Right hindlimb (tissue), 1 donor: ENCODE results near the gene KCNIP1.

ENCODE experiments used
- DNase-seq: peaks from one replicate; pipeline ENCODE4 v3.0.0-alpha.2; 2018

KCNIP1 gene

GRCh38 chr5:170631466-170632195 lies 127.8 kb downstream of the KCNIP1 start:
- DNase-seq = peak; percentile 64

GRCh38 chr5:170632266-170632984 lies 128.6 kb downstream of the KCNIP1 start:
- DNase-seq = no peak

DNA sequence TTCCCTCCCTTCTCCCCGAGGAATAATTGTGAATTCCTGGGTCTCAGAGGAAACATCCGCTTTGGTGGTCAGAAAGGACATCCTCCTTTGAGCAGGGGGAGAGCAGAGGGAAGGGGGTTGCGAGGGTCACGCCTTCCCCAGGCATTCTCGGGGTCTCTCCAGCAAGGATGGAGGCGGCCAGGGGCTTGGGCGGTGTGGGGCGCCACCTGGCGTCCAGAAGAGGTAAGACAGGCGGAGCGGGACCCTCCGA lies 129.1 kb downstream of the KCNIP1 start:
- peak; percentile 90 for DNase-seq

DNA sequence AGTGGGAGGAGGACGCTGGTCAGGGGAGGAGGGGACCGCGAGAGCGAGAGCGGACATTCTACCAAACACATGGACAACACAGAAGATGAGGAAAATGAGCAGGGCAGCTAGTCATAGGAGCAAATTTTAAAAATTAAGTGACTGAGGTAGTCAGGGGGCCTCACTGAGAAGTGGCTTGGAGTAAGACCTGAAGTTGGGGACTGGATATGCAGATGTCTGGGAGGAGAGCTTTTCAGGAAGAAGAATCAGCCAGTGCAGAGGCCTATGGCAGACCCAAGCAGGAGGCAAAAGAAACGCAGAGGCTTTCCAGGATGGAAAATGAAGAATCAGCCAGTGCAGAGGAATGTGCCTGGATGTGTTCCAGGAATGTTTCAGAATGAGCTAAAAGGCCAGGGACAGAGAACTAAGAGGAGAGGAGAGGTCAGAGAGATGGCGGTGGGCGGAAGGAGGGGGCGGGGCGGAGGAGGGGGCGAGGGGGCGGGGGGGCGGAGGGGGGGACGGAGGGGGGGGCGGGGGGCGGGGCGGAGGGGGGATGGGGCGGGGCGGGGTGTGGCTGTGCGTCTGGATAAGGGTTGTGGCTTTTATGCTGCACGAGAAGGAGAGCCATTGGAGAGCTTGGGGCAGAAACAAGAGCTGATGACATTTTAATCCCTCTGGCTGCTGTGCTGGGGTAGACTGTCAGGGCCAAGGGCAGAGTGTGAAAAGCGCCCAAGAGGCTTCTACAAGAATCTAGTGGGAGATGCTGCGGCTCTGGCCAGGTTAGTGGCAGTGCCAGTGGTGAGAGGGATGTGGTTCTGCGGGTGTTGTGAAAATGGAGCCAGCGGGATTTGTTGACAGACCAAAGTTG lies 129.6 kb downstream of the KCNIP1 start:
- DNase-seq = peak; percentile 89

GRCh38 chr5:170634256-170634990 lies 130.6 kb downstream of the KCNIP1 start:
- DNase-seq = no peak

GRCh38 chr5:170635706-170636105 lies 131.9 kb downstream of the KCNIP1 start:
- DNase-seq = no peak

DNA sequence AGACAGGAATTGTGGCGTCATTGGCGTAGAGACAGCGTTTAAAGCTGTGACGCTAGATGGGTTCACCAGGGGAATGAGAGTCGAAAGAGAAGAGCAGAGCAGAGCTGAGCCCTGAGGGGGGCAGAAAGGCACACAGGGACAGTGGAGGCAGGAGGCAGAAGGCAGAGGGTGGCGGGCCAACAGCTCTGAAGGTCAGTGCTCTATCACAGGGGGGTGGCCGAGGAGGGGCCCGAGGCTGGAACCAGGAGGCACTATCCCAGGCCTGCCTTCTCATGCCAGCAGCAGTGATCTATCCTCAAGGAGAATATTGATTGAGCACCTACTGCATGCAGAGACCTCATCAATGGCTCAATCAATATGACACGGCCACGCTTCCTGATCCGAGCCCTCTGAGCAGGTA lies 132.4 kb downstream of the KCNIP1 start:
- DNase-seq = no peak

GRCh38 chr5:170636801-170637477 lies 133.1 kb downstream of the KCNIP1 start:
- no peak for DNase-seq

- DNase-seq = no peak
Measured at GRCh38 chr5:170638051-170638450, 134.2 kb downstream of the KCNIP1 start.

DNA sequence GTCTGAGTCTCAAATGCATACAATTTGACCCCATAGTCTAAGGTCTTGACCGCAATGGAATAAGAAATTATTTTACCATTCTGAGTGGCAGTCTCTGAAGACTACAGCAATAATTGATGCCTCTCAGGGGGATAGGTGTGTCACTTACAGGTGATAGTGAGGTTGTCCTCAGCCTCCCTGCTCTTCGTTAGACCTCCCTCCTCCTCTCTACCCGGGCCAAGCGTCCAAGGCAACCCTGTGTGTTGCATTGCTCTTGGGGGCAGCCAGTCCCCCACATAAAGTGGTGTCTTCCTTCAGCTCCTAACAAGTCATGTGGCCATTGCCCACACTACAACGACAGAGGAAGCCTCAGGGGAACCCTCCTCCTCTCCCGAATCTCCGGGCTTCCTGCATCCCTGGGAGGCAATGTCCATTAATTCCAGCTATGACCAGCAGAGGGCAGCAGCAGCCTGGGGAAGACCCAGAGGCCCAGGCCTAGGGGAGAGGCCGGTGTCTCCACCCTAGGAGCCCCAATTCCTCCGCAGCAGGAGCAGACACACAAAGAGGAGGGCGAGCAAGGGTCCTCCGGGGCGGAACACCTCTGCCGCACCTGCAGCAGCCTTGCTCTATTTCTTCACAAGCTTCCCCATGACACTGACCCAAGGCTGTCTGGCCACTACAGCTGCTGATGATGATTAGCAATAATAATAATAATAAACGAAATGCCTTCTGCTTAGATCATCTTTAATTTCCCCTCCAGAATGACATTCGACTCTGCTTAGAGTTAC lies 134.8 kb downstream of the KCNIP1 start:
- peak; percentile 63 for DNase-seq

DNA sequence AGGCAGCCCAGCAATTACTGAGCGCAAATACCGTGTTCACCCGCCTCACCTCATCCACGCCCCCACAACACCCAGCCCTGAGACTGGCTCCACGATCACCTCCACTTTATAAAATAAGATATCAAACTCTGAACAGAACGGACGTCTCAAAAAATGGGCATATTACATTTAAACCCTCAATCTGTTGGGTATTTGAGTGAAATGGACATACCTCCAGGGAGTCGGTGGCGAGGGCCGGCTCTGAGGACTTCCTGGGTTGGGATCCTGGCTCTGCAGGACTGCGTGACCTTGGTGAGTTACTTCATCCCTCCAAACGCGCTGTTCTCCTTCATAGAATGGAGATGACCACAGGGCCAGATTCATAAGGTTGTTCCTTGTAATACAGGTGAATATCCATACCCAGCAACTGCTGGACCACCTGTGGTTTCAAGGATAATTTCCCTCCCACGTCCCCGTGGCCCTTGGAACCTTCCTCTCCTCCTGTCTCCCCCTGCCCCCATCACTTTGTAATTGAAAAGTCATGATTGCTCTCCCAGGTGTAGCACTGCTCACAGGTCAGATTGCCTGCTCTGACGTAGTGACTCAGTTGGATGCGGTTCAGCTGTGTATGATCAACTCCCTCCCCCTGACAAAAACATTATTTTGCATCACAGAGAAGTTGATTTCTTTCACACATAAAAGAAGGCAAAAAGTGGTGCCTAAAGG lies 135.6 kb downstream of the KCNIP1 start:
- no peak for DNase-seq

DNA sequence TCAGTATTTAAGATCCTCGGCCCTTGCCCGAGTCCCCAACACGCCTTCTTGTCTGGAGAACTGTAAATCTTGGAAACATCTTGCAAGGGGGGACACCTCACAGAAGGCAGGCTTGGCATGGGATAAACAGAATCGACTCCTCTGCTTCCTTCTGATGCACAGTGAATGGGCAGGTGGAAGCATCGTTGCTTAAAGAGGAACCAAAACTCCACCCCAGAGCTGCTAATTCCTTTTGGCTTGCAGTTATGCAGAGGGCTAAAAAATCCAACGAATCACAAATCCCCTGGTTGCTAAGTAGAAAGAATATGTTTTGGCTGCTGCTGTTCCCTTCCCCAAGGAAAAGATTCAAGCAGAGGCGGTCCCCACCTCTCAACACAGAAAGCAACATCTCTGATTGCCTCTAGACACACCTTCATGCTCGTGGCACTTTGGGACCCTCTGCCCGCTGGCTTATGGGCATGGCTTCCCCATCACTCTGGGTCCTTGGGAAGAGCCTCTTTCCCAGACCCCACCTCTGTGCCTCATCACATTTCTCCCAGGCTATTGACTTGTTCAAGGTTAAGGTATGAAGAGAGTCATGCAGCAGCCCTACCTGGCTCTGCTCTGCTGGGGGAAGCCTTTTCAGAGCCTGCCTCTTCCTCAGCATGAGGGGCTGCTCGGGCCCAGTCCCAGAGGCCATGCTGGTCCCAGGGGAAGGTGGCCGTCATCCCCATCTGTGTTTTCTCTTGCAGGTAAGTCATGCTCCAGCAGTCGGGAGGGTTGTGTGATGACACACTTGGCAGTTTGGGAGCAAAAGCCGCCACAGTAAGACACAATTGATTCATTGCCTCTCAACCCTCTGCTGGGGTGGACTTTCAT lies 137.1 kb downstream of the KCNIP1 start:
- no peak for DNase-seq

- DNase-seq = no peak
Measured at GRCh38 chr5:170641589-170642031, 137.8 kb downstream of the KCNIP1 start.

DNA sequence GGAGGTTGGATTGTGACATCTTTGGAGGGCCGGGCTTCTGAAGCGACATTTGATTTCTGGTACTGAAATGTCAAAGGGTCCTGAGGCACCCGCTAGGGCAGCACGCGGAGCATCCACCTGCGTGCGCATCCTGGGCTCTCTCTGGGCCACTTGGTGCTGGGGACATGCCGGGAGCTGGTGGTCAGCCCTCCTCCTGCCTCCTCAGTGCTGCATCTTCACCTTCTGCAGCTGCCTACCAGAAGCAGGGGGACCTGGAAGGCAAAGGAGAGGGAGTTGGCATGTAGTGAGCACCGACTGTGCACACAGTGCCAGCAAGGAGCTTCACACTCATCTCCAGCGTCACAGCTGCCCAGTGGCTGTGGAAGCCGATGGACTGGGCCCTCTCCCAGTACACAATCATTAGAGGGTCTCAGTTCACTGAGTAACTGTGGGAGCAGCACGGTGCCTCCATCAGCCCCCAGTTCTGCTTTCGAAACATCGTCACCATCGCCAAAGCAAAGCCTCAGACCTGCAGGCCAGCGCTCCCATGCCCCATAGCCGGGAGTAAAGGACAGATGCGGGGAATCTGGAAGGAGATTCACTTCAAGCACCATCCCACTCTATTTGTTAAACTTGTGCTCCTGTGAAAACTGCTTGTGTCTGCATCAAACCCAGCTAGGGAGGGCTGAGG lies 138.4 kb downstream of the KCNIP1 start:
- no peak for DNase-seq

- no peak for DNase-seq
Measured at GRCh38 chr5:170642776-170643436, 139.1 kb downstream of the KCNIP1 start.

- no peak for DNase-seq
Measured at GRCh38 chr5:170643591-170643990, 139.8 kb downstream of the KCNIP1 start.

DNA sequence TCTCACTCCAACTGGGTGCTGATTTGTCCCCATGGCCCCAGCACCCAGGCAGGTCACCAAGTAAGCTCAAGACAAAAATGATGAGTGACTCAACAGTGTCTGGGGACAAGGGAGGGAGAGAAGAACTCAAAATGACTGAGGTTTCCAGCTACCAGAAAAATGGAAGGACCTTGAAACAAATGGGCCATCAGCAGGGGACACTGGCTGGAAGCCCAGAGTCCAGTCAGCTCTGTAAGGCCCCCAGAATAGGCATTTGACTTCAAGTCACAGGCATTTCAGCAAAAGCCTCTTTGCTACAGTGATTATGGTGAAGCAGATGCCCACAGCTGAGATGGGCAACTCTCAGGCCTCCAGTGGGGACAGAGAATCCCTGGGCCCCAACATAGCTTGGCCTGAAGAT lies 140.7 kb downstream of the KCNIP1 start:
- DNase-seq = no peak

GRCh38 chr5:170648541-170648940 lies 144.7 kb downstream of the KCNIP1 start:
- DNase-seq = no peak

GRCh38 chr5:170650850-170651249 lies 147.0 kb downstream of the KCNIP1 start:
- no peak for DNase-seq
